GM18907 (cell line): Measurements from ENCODE around the gene TSFM.
A peak's percentile ranks its signal among the peaks of the same experiment; 100 is the strongest.

ENCODE experiments used
- ATAC-seq: cut with Tn5 transposase; IDR thresholded peaks from one replicate; pipeline ENCODE4 v1.9.1; 2021; ENCODE audit warnings: mild to moderate bottlenecking, moderate library complexity; ENCODE audit not compliant: unreplicated experiment

TSFM gene

GRCh38 chr12:57745485-57745881 lies 37.1 kb upstream of the TSFM start:
- ATAC-seq, result no peak

- ATAC-seq, result no peak
Observed at GRCh38 chr12:57746025-57746424, 36.6 kb upstream of the TSFM start.

- ATAC-seq, result no peak
Observed at GRCh38 chr12:57749061-57749460, 33.5 kb upstream of the TSFM start.

GRCh38 chr12:57750561-57751431 lies 31.8 kb upstream of the TSFM start:
- no peak for ATAC-seq

GRCh38 chr12:57751432-57751787 lies 31.2 kb upstream of the TSFM start:
- no peak for ATAC-seq

- peak; percentile 75 for ATAC-seq
Observed at GRCh38 chr12:57751788-57752667, 30.6 kb upstream of the TSFM start, which contains the start of gene CDK4. CDK4 (minus strand) TSS chr12:57752310; CDS start chr12:57751717, 593 bp downstream.

- no peak for ATAC-seq
Observed at GRCh38 chr12:57752668-57753000, 30.0 kb upstream of the TSFM start.

- no peak for ATAC-seq
Observed at GRCh38 chr12:57753756-57754337, 28.7 kb upstream of the TSFM start.

GRCh38 chr12:57754411-57755193 lies 28.0 kb upstream of the TSFM start, which contains the start of gene MARCHF9:
MARCHF9 (plus strand) TSS chr12:57755103; CDS start chr12:57755529, 426 bp downstream.
- peak; percentile 48 for ATAC-seq

GRCh38 chr12:57755194-57755453 lies 27.5 kb upstream of the TSFM start:
- ATAC-seq, result no peak

- no peak for ATAC-seq
Observed at GRCh38 chr12:57755454-57756372, 26.9 kb upstream of the TSFM start.

- no peak for ATAC-seq
Observed at GRCh38 chr12:57756406-57757341, 25.9 kb upstream of the TSFM start.

- ATAC-seq, result no peak
Observed at GRCh38 chr12:57757771-57758170, 24.8 kb upstream of the TSFM start.

- ATAC-seq, result no peak
Observed at GRCh38 chr12:57758552-57759359, 23.8 kb upstream of the TSFM start.

- no peak for ATAC-seq
Observed at GRCh38 chr12:57759360-57759980, 23.1 kb upstream of the TSFM start.

GRCh38 chr12:57760347-57760982 lies 22.1 kb upstream of the TSFM start:
- ATAC-seq, result no peak

- no peak for ATAC-seq
Observed at GRCh38 chr12:57761391-57761998, 21.1 kb upstream of the TSFM start.
